ENCODE data around the gene L2HGDH. TPM values are rescaled to one million over a fixed set of nuclear protein-coding genes. Genes with fewer than 3 reads are reported as not detected.

L2HGDH gene
- total RNA-seq, 1 experiment from 2014 or later = 27.8 TPM

DNA sequence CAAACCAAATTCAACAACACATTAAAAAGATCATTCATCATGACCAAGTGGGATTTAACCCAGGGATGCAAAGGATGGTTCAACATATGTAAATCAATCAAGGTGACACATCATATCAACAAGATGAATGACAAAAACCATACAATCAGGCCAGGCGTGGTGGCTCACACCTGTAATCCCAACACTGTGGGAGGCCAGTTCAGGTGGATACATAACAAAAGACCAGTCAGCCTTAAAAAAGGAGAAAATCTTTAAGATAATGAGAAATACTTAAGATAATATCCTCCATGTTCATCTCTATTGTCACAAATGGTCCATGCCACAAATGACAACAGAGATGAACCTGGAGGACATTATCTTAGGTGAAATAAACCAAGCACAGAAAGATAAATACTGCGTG lies 12.4 kb downstream of the L2HGDH start:
- Histone ChIP-seq H3K27ac (ENCODE audit: low read length) (no peak overlapping the region), H3K9me2 (replicated peaks; ENCODE audit: low read length) (no peaks in the 10 kb centered on the region), H3K36me3 (ENCODE audit: low read depth, low read length) (peaks cover 6% of the 10 kb centered on the region; the same call in 1 of the 2 replicates), H3K4me3 (ENCODE audit: low read length) (no peak overlapping the region), H3K4me2 (ENCODE audit: low read length) (no peak overlapping the region), H2AFZ (ENCODE audit: low read length) (no peak overlapping the region), H4K20me1 (ENCODE audit: low read length) (no peaks in the 10 kb centered on the region), H3K79me2 (ENCODE audit: low read length) (peaks cover 10% of the 10 kb centered on the region), H3K27me3 (ENCODE audit: low read length) (no peaks in the 10 kb centered on the region), H3F3A (ENCODE audit: low read length, unreplicated experiment) (no peaks in the 10 kb centered on the region), H3K9me3 (ENCODE audit: low read length) (no peaks in the 10 kb centered on the region), H3K9ac (ENCODE audit: low read length) (no peak overlapping the region), H3K4me1 (ENCODE audit: insufficient read depth, low read length) (no peaks in the 10 kb centered on the region)
- no peak for TF ChIP-seq EZH2phosphoT487 (IDR thresholded peaks at IDR 0.05; ENCODE audit: borderline replicate concordance, low read length)
- TF ChIP-seq EZH2 (IDR thresholded peaks at IDR 0.05; ENCODE audit: low read length, unreplicated experiment) = no peak
- no peak for TF ChIP-seq CTCF (conservative IDR thresholded peaks at IDR 0.05; ENCODE audit: low read depth, low read length)
- no TSS peak for BruUV-seq (replicated peaks)
- ATAC-seq (no peak), DNase-seq (no peak)
- ChIA-PET CTCF (no interaction called here), POLR2A (ENCODE audit: unreplicated experiment) (no interaction called here)
- intact Hi-C loops (cut with micrococcal nuclease) = no loop called here

GRCh38 chr14:50290306-50290705 lies 21.7 kb downstream of the L2HGDH start:
- H3K4me2 ChIP-seq (ENCODE audit: low read length) = no peak overlapping the region
- no peak overlapping the region for H2AFZ ChIP-seq (ENCODE audit: low read length)
- no peak overlapping the region for H3K4me3 ChIP-seq (ENCODE audit: low read length)
- intact Hi-C loops (cut with micrococcal nuclease) = no loop called here
- no peaks in the 10 kb centered on the region for H3K79me2 ChIP-seq (ENCODE audit: low read length)
- H3K9me3 ChIP-seq (ENCODE audit: low read length) = no peaks in the 10 kb centered on the region
- no peaks in the 10 kb centered on the region for H3K27me3 ChIP-seq (ENCODE audit: low read length)
- H3K27ac ChIP-seq (ENCODE audit: low read length) = no peak overlapping the region
- DNase-seq (no peak), ATAC-seq (no peak)
- no peaks in the 10 kb centered on the region for H4K20me1 ChIP-seq (ENCODE audit: low read length)
- ChIA-PET CTCF (no interaction called here), POLR2A (ENCODE audit: unreplicated experiment) (no interaction called here)
- no peaks in the 10 kb centered on the region for H3K4me1 ChIP-seq (ENCODE audit: insufficient read depth, low read length)
- no peaks in the 10 kb centered on the region for H3K9me2 ChIP-seq (replicated peaks; ENCODE audit: low read length)
- no TSS peak for BruUV-seq (replicated peaks)
- peaks cover 7% of the 10 kb centered on the region; the same call in 1 of the 2 replicates for H3K36me3 ChIP-seq (ENCODE audit: low read depth, low read length)
- no peak overlapping the region for H3K9ac ChIP-seq (ENCODE audit: low read length)
- TF ChIP-seq EZH2phosphoT487 (IDR thresholded peaks at IDR 0.05; ENCODE audit: borderline replicate concordance, low read length) (no peak), EZH2 (IDR thresholded peaks at IDR 0.05; ENCODE audit: low read length, unreplicated experiment) (no peak), CTCF (conservative IDR thresholded peaks at IDR 0.05; ENCODE audit: low read depth, low read length) (no peak)
- H3F3A ChIP-seq (ENCODE audit: low read length, unreplicated experiment) = no peaks in the 10 kb centered on the region

- CTCF ChIA-PET = no interaction called here
- no peak overlapping the region for H3K4me3 ChIP-seq (ENCODE audit: low read length)
- POLR2A ChIA-PET (ENCODE audit: unreplicated experiment) = no interaction called here
Measured at GRCh38 chr14:50288146-50288545, 23.9 kb downstream of the L2HGDH start.

More at GRCh38 chr14:50288146-50288545, 23.9 kb downstream of the L2HGDH start:
- TF ChIP-seq EZH2 (IDR thresholded peaks at IDR 0.05; ENCODE audit: low read length, unreplicated experiment) (no peak), EZH2phosphoT487 (IDR thresholded peaks at IDR 0.05; ENCODE audit: borderline replicate concordance, low read length) (no peak), CTCF (conservative IDR thresholded peaks at IDR 0.05; ENCODE audit: low read depth, low read length) (no peak)
- no peaks in the 10 kb centered on the region for H3K4me1 ChIP-seq (ENCODE audit: insufficient read depth, low read length)
- no peaks in the 10 kb centered on the region for H4K20me1 ChIP-seq (ENCODE audit: low read length)
- 0 out of 2 replicates have a peak, but pooled peaks cover 3% of the 10 kb centered on the region for H3K36me3 ChIP-seq (ENCODE audit: low read depth, low read length)
- BruUV-seq (replicated peaks) = no TSS peak
- H3K79me2 ChIP-seq (ENCODE audit: low read length) = no peaks in the 10 kb centered on the region
- no peaks in the 10 kb centered on the region for H3F3A ChIP-seq (ENCODE audit: low read length, unreplicated experiment)
- H2AFZ ChIP-seq (ENCODE audit: low read length) = no peak overlapping the region
- no peaks in the 10 kb centered on the region for H3K9me3 ChIP-seq (ENCODE audit: low read length)
- no peaks in the 10 kb centered on the region for H3K9me2 ChIP-seq (replicated peaks; ENCODE audit: low read length)
- H3K9ac ChIP-seq (ENCODE audit: low read length) = no peak overlapping the region
- ATAC-seq (no peak), DNase-seq (no peak)
- intact Hi-C loops (cut with micrococcal nuclease) = no loop called here
- no peaks in the 10 kb centered on the region for H3K27me3 ChIP-seq (ENCODE audit: low read length)
- no peak overlapping the region for H3K4me2 ChIP-seq (ENCODE audit: low read length)
- no peak overlapping the region for H3K27ac ChIP-seq (ENCODE audit: low read length)

Data from PC-3 (cell line).